ENCODE results near the gene TOMM20. TPM values are rescaled to one million over a fixed set of nuclear protein-coding genes. Genes with fewer than 3 reads are reported as not detected.
"Not testable (repeated sequence)": the region's sequence is repeated elsewhere in the genome, so short reads cannot be mapped to it uniquely, and the experiment has no call there.

TOMM20 gene
- total and polyA plus RNA-seq, 2 experiments from 2014 or later: 51.8 to 99.6 TPM

GRCh38 chr1:235073331-235073967, 55.2 kb downstream of the TOMM20 start:
- no peak overlapping the region for H3K4me3 ChIP-seq
- no peaks in the 10 kb centered on the region for H4K20me1 ChIP-seq (ENCODE audit: insufficient read depth, poor library complexity, severe bottlenecking)
- no peaks in the 10 kb centered on the region for H3K9me2 ChIP-seq (replicated peaks; ENCODE audit: insufficient read depth)
- H3K9me3 ChIP-seq (ENCODE audit: low read depth): no peaks in the 10 kb centered on the region
- H3K4me2 ChIP-seq: peak overlapping the region; percentile 41
- H3K27ac ChIP-seq: peak overlapping the region; percentile 99
- no peaks in the 10 kb centered on the region for H3K36me3 ChIP-seq (replicated peaks; ENCODE audit: insufficient read depth, low read depth)
- no peak overlapping the region for H2AFZ ChIP-seq
- 79% methylated on average over 20 of the region's 20 CpGs for WGBS (ENCODE audit: low lambda C conversion rate, missing lambda C conversion rate)
- H3K27me3 ChIP-seq: no peaks in the 10 kb centered on the region
- H3K79me2 ChIP-seq: no peaks in the 10 kb centered on the region
- peaks cover 39% of the 10 kb centered on the region for H3K4me1 ChIP-seq (ENCODE audit: insufficient read depth)
- no peak for TF ChIP-seq EZH2phosphoT487 (IDR thresholded peaks at IDR 0.05; ENCODE audit: low read depth, severe bottlenecking, unreplicated experiment)
- peak; percentile 57 for DNase-seq (ENCODE audit: low spot score)

GRCh38 chr1:235072577-235072976, 56.1 kb downstream of the TOMM20 start:
- not testable (repeated sequence) for H3K9me3 ChIP-seq (ENCODE audit: low read depth); H3K9me2 ChIP-seq (replicated peaks; ENCODE audit: insufficient read depth); H2AFZ ChIP-seq; H3K4me2 ChIP-seq; H3K27me3 ChIP-seq; H3K79me2 ChIP-seq; H3K4me3 ChIP-seq; H3K36me3 ChIP-seq (replicated peaks; ENCODE audit: insufficient read depth, low read depth); DNase-seq (ENCODE audit: low spot score); H4K20me1 ChIP-seq (ENCODE audit: insufficient read depth, poor library complexity, severe bottlenecking)
- 93% methylated on average over 3 of the region's 3 CpGs for WGBS (ENCODE audit: low lambda C conversion rate, missing lambda C conversion rate)
- Histone ChIP-seq H3K27ac (peak overlapping the region; percentile 99), H3K4me1 (ENCODE audit: insufficient read depth) (peaks cover 37% of the 10 kb centered on the region)

GRCh38 chr1:235072096-235072495, 56.5 kb downstream of the TOMM20 start:
- Histone ChIP-seq H3K4me1 (ENCODE audit: insufficient read depth) (peaks cover 41% of the 10 kb centered on the region), H3K79me2 (no peaks in the 10 kb centered on the region)

GRCh38 chr1:235070819-235071218, 57.8 kb downstream of the TOMM20 start:
- H3K36me3 ChIP-seq (replicated peaks; ENCODE audit: insufficient read depth, low read depth): no peaks in the 10 kb centered on the region

More at GRCh38 chr1:235072096-235072495, 56.5 kb downstream of the TOMM20 start:
- Histone ChIP-seq H2AFZ (no peak overlapping the region), H3K4me2 (no peak overlapping the region), H3K4me3 (no peak overlapping the region), H3K9me2 (replicated peaks; ENCODE audit: insufficient read depth) (no peaks in the 10 kb centered on the region), H3K27ac (peak overlapping the region; percentile 99), H4K20me1 (ENCODE audit: insufficient read depth, poor library complexity, severe bottlenecking) (no peaks in the 10 kb centered on the region), H3K9me3 (ENCODE audit: low read depth) (no peaks in the 10 kb centered on the region), H3K36me3 (replicated peaks; ENCODE audit: insufficient read depth, low read depth) (no peaks in the 10 kb centered on the region), H3K27me3 (no peaks in the 10 kb centered on the region)
- DNase-seq (ENCODE audit: low spot score): no peak
- no peak for TF ChIP-seq EZH2phosphoT487 (IDR thresholded peaks at IDR 0.05; ENCODE audit: low read depth, severe bottlenecking, unreplicated experiment)
- TF ChIP-seq EZH2 (IDR thresholded peaks at IDR 0.05; ENCODE audit: borderline replicate concordance): no peak
- no peak for TF ChIP-seq CTCF (IDR thresholded peaks at IDR 0.05; ENCODE audit: poor library complexity)
- 93% methylated on average over 6 of the region's 6 CpGs for WGBS (ENCODE audit: low lambda C conversion rate, missing lambda C conversion rate)

More at GRCh38 chr1:235070819-235071218, 57.8 kb downstream of the TOMM20 start:
- Histone ChIP-seq H3K79me2 (no peaks in the 10 kb centered on the region), H4K20me1 (ENCODE audit: insufficient read depth, poor library complexity, severe bottlenecking) (no peaks in the 10 kb centered on the region), H3K27ac (no peak overlapping the region), H2AFZ (no peak overlapping the region), H3K4me2 (no peak overlapping the region), H3K4me3 (no peak overlapping the region), H3K27me3 (no peaks in the 10 kb centered on the region), H3K9me2 (replicated peaks; ENCODE audit: insufficient read depth) (no peaks in the 10 kb centered on the region), H3K4me1 (ENCODE audit: insufficient read depth) (peaks cover 44% of the 10 kb centered on the region), H3K9me3 (ENCODE audit: low read depth) (no peaks in the 10 kb centered on the region)
- TF ChIP-seq CTCF (IDR thresholded peaks at IDR 0.05; ENCODE audit: poor library complexity) (no peak), EZH2 (IDR thresholded peaks at IDR 0.05; ENCODE audit: borderline replicate concordance) (no peak), EZH2phosphoT487 (IDR thresholded peaks at IDR 0.05; ENCODE audit: low read depth, severe bottlenecking, unreplicated experiment) (no peak)
- DNase-seq (ENCODE audit: low spot score): no peak
